ENCODE results near the gene RPL3. TPM values are rescaled to one million over a fixed set of nuclear protein-coding genes. Genes with fewer than 3 reads are reported as not detected.

Gene RPL3
- total RNA-seq, 1 experiment from 2014 or later = 1,699 TPM

- DNase-seq = no peak
- Histone ChIP-seq H4K20me1 (ENCODE audit: insufficient read depth) (no peaks in the 10 kb centered on the region), H3F3A (ENCODE audit: insufficient read depth, low read depth) (no peaks in the 10 kb centered on the region), H3K4me2 (no peak overlapping the region), H3K27me3 (ENCODE audit: insufficient read depth, low read depth) (no peaks in the 10 kb centered on the region), H2AFZ (no peak overlapping the region), H3K36me3 (ENCODE audit: low read depth) (no peaks in the 10 kb centered on the region), H3K4me3 (no peak overlapping the region), H3K27ac (no peak overlapping the region), H3K4me1 (replicated peaks; ENCODE audit: insufficient read depth) (0 out of 2 replicates have a peak, but pooled peaks cover 5% of the 10 kb centered on the region), H3K9me3 (ENCODE audit: insufficient read depth, low read depth) (no peaks in the 10 kb centered on the region; the same call in 1 of the 2 replicates), H3K9me2 (ENCODE audit: insufficient read depth) (no peaks in the 10 kb centered on the region), H3K79me2 (ENCODE audit: low read depth) (no peaks in the 10 kb centered on the region)
- no TSS peak for BruUV-seq (replicated peaks)
- POLR2A ChIA-PET (ENCODE audit: unreplicated experiment) = interaction anchor here (0.6 kb wide), 1 partner anchor 191 kb away, joined by 6 read pairs; no protein-coding TSS in a partner anchor
- CTCF ChIA-PET = interaction anchor here (0.7 kb wide), 1 partner anchor 266 kb away, joined by 9 read pairs; no protein-coding TSS in a partner anchor
- TF ChIP-seq CTCF (conservative IDR thresholded peaks at IDR 0.05) (no peak), EZH2 (IDR thresholded peaks at IDR 0.05; ENCODE audit: low read depth) (no peak)
- intact Hi-C loops (cut with micrococcal nuclease; ENCODE audit: unreplicated experiment) = no loop called here
Observed at GRCh38 chr22:39367035-39367434, 47.6 kb upstream of the RPL3 start.

- POLR2A ChIA-PET (ENCODE audit: unreplicated experiment) = interaction anchor here (0.5 kb wide), 1 partner anchor 388 kb away, joined by 4 read pairs; no protein-coding TSS in a partner anchor
- CTCF ChIA-PET = interaction anchor here (0.7 kb wide), 1 partner anchor 21 kb away, joined by 4 read pairs; no protein-coding TSS in a partner anchor
- no peaks in the 10 kb centered on the region for H3K36me3 ChIP-seq (ENCODE audit: low read depth)
- H3K27me3 ChIP-seq (ENCODE audit: insufficient read depth, low read depth) = no peaks in the 10 kb centered on the region
- H3K9me2 ChIP-seq (ENCODE audit: insufficient read depth) = no peaks in the 10 kb centered on the region
- H3K4me1 ChIP-seq (replicated peaks; ENCODE audit: insufficient read depth) = peaks cover 20% of the 10 kb centered on the region
- no peaks in the 10 kb centered on the region for H4K20me1 ChIP-seq (ENCODE audit: insufficient read depth)
- TF ChIP-seq CTCF (conservative IDR thresholded peaks at IDR 0.05) = no peak
- TF ChIP-seq EZH2 (IDR thresholded peaks at IDR 0.05; ENCODE audit: low read depth) = no peak
- H2AFZ ChIP-seq = no peak overlapping the region
- no peaks in the 10 kb centered on the region for H3K9me3 ChIP-seq (ENCODE audit: insufficient read depth, low read depth)
- H3K4me3 ChIP-seq = no peak overlapping the region
- H3K4me2 ChIP-seq = no peak overlapping the region
- no peaks in the 10 kb centered on the region for H3K79me2 ChIP-seq (ENCODE audit: low read depth)
- peaks cover 10% of the 10 kb centered on the region; the same call in 1 of the 2 replicates for H3F3A ChIP-seq (ENCODE audit: insufficient read depth, low read depth)
- H3K27ac ChIP-seq = no peak overlapping the region
- no TSS peak for BruUV-seq (replicated peaks)
- intact Hi-C loops (cut with micrococcal nuclease; ENCODE audit: unreplicated experiment) = no loop called here
- no peak for DNase-seq
Observed at GRCh38 chr22:39365492-39365780, 46.0 kb upstream of the RPL3 start.

GRCh38 chr22:39364714-39365491, 45.5 kb upstream of the RPL3 start:
- intact Hi-C loops (cut with micrococcal nuclease; ENCODE audit: unreplicated experiment) = no loop called here
- no TSS peak for BruUV-seq (replicated peaks)
- peaks cover 15% of the 10 kb centered on the region; the same call in 1 of the 2 replicates for H3F3A ChIP-seq (ENCODE audit: insufficient read depth, low read depth)
- H3K4me3 ChIP-seq = no peak overlapping the region
- H3K27ac ChIP-seq = no peak overlapping the region
- no peaks in the 10 kb centered on the region for H4K20me1 ChIP-seq (ENCODE audit: insufficient read depth)
- H3K9me3 ChIP-seq (ENCODE audit: insufficient read depth, low read depth) = no peaks in the 10 kb centered on the region
- H2AFZ ChIP-seq = no peak overlapping the region
- no peak for TF ChIP-seq CTCF (conservative IDR thresholded peaks at IDR 0.05)
- no peak for TF ChIP-seq EZH2 (IDR thresholded peaks at IDR 0.05; ENCODE audit: low read depth)
- H3K4me1 ChIP-seq (replicated peaks; ENCODE audit: insufficient read depth) = peaks cover 24% of the 10 kb centered on the region
- ChIA-PET POLR2A (ENCODE audit: unreplicated experiment) (interaction anchor here (0.5 kb wide), 1 partner anchor 388 kb away, joined by 4 read pairs; no protein-coding TSS in a partner anchor), CTCF (interaction anchor here (0.7 kb wide), 1 partner anchor 22 kb away, joined by 4 read pairs; no protein-coding TSS in a partner anchor)
- no peak overlapping the region for H3K4me2 ChIP-seq
- H3K36me3 ChIP-seq (ENCODE audit: low read depth) = no peaks in the 10 kb centered on the region
- H3K79me2 ChIP-seq (ENCODE audit: low read depth) = no peaks in the 10 kb centered on the region
- no peak for DNase-seq
- no peaks in the 10 kb centered on the region for H3K27me3 ChIP-seq (ENCODE audit: insufficient read depth, low read depth)
- H3K9me2 ChIP-seq (ENCODE audit: insufficient read depth) = no peaks in the 10 kb centered on the region
